Transverse colon (tissue), 4 donors: ENCODE results near the gene CALN1. TPM values are rescaled to one million over a fixed set of nuclear protein-coding genes. Genes with fewer than 3 reads are reported as not detected.

Experiments
- DNase-seq: peaks from one replicate; pipeline ENCODE4 v3.0.0-alpha.2; 2019
- H3K27ac ChIP-seq, 4 donors: fragments of 200-600 bp; sonication (generic); 2 replicates each; pipeline ENCODE4 v1.5.1; 2016 to 2018; ENCODE audit warnings: inconsistent platforms in 4 of 4
- H3K27me3 ChIP-seq: fragments of 200-600 bp; sonication (generic); 2 replicates; pipeline ENCODE4 v1.5.1; 2017; ENCODE audit warnings: inconsistent platforms
- H3K36me3 ChIP-seq, 4 donors: fragments of 200-600 bp; sonication (generic); 2 replicates each; pipeline ENCODE4 v1.5.1; 2017 to 2019; ENCODE audit warnings: inconsistent platforms in 4 of 4
- H3K4me1 ChIP-seq, 4 donors: fragments of 200-600 bp; sonication (generic); 2 replicates each; pipeline ENCODE4 v1.5.1; 2017 to 2020; ENCODE audit warnings: inconsistent platforms in 4 of 4
- H3K4me3 ChIP-seq, 4 donors: fragments of 200-600 bp; sonication (generic); 1 replicate in 1 of 4; 2 replicates in 3 of 4; pipeline versions ENCODE4 v1.5.1 to v1.6.1; 2017 to 2019; ENCODE audit warnings: inconsistent platforms in 4 of 4
- H3K9me3 ChIP-seq, 2 donors: fragments of 200-600 bp; sonication (generic); 2 replicates each; pipeline ENCODE4 v1.5.1; 2017 to 2019; ENCODE audit warnings: inconsistent platforms in 2 of 2
- EP300 ChIP-seq: sonication (generic); formaldehyde crosslinking; IDR thresholded peaks from one replicate; pipeline ENCODE4 v1.6.1; 2017; ENCODE audit warnings: antibody characterized with exemption, low read depth
- POLR2A ChIP-seq: fragments of 450-650 bp; IDR thresholded peaks from one replicate; pipeline ENCODE4 v1.6.1; 2016; ENCODE audit warnings: antibody characterized with exemption, mild to moderate bottlenecking, moderate library complexity
- POLR2AphosphoS5 ChIP-seq, 3 donors: sonication (generic); formaldehyde crosslinking; IDR thresholded peaks; one replicate each; pipeline ENCODE4 v1.6.1; 2016; ENCODE audit warnings: antibody characterized with exemption in 3 of 3
- WGBS, 2 donors: methylation state at CpG; one replicate each; pipeline ENCODE4 v1.1.5; 2018; ENCODE audit warnings: low coverage in 1 of 2; 5-methylcytosine and 5-hydroxymethylcytosine counted together
- in situ Hi-C, 4 donors: fragments of 200-750 bp; cut with MboI; loops; one replicate each; pipeline versions ENCODE4 v1.15.0 to v1.15.1; 2017; ENCODE audit warnings: low sequenced_read_pairs in 3 of 4, low pct_ligation_motif_present in 1 of 4, low pct_unique_long_range_greater_than_20kb in 1 of 4
- intact Hi-C: fragments of 100-400 bp; cut with DNase I; formaldehyde crosslinking; loops from one replicate; pipeline ENCODE4 v1.15.1; 2023; ENCODE audit warnings: low total_unique reads
- total RNA-seq, 4 donors: library from RNA; depleted of rRNA; stranded (reverse); fragments of >200 nt; gene quantifications; one replicate each; pipeline ENCODE4 v1.1.0, GENCODE V29; 2016
- TF ChIP-seq, protein P1 (sequence below), 5 experiments: fragments of 200-600 bp in 3 of 5; fragments of 450-650 bp in 2 of 5; sonication (generic) in 3 of 5; IDR thresholded peaks; 1 replicate in 2 of 5; 2 replicates in 3 of 5; pipeline ENCODE4 v1.5.1; 2016 to 2017; ENCODE audit warnings: antibody characterized with exemption in 5 of 5, inconsistent platforms in 3 of 5, mild to moderate bottlenecking in 2 of 5, moderate library complexity in 1 of 5

Gene CALN1
- total RNA-seq, 4 donors from 2014 or later = not detected

DNA sequence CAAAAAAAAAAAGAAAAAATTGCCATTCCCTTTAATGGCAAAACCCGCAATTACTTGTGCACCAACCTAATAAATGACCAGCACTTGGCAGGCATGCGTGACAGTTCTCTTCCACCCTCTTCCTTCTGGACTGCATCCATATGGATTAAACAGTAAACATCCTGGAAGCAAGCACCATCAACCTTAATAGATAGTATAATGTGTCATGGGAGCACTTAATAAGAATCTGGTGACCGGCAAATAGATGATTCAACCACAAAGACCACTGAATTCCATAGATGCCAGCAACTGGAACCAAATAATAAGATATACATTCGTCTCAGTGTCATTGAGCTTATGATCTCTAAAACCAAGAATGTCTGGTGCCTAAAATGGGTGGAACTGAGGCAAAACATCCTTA is 610.2 kb downstream of the CALN1 start:
- H3K27ac ChIP-seq = no peak overlapping the region
- 82 to 83% methylated on average over 4 of the region's 4 CpGs for WGBS, 2 donors
- intact Hi-C loops = no loop called here
- no peaks in the 10 kb centered on the region for H3K27me3 ChIP-seq
- DNase-seq = no peak
- in situ Hi-C loops = no loop called here
- no peaks in the 10 kb centered on the region for H3K36me3 ChIP-seq
- H3K4me3 ChIP-seq = no peak overlapping the region
- TF ChIP-seq EP300 (no peak), POLR2AphosphoS5 (IDR thresholded peaks at IDR 0.05) (no peak)
- TF ChIP-seq, protein P1, sequence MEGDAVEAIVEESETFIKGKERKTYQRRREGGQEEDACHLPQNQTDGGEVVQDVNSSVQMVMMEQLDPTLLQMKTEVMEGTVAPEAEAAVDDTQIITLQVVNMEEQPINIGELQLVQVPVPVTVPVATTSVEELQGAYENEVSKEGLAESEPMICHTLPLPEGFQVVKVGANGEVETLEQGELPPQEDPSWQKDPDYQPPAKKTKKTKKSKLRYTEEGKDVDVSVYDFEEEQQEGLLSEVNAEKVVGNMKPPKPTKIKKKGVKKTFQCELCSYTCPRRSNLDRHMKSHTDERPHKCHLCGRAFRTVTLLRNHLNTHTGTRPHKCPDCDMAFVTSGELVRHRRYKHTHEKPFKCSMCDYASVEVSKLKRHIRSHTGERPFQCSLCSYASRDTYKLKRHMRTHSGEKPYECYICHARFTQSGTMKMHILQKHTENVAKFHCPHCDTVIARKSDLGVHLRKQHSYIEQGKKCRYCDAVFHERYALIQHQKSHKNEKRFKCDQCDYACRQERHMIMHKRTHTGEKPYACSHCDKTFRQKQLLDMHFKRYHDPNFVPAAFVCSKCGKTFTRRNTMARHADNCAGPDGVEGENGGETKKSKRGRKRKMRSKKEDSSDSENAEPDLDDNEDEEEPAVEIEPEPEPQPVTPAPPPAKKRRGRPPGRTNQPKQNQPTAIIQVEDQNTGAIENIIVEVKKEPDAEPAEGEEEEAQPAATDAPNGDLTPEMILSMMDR (IDR thresholded peaks at IDR 0.05) = no peak
- no peaks in the 10 kb centered on the region for H3K4me1 ChIP-seq
- peaks cover 0 to 6% of the 10 kb centered on the region in 2 donors for H3K9me3 ChIP-seq

DNA sequence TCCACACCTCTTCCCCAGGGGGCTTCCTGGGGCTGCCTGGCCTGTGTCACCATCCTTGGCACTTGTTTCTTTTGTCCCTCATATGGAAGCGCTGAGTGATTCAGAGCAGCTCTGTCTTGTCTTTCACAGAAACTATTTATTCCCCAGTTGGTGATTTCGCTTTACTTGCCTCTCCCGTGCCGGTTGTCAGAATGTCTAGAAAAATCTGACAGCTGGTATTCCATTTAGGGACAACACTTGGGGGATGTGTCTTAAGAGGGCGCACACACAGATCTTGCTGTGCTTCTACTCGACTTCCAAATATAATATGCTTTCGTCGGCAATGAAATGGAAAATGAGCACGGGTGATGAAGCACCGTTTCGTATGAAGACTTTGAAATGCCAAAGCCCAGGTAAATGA is 611.8 kb downstream of the CALN1 start:
- Histone ChIP-seq H3K36me3 (no peaks in the 10 kb centered on the region), H3K4me3 (no peak overlapping the region), H3K9me3 (no peaks in the 10 kb centered on the region), H3K27me3 (no peaks in the 10 kb centered on the region), H3K4me1 (no peaks in the 10 kb centered on the region), H3K27ac (no peak overlapping the region)
- WGBS, 2 donors = 88 to 90% methylated on average over 8 to 11 of the region's 11 CpGs
- in situ Hi-C loops = no loop called here
- TF ChIP-seq, protein P1 (IDR thresholded peaks at IDR 0.05) = no peak
- TF ChIP-seq POLR2AphosphoS5 (IDR thresholded peaks at IDR 0.05) (no peak), POLR2A (no peak), EP300 (no peak)
- intact Hi-C loops = no loop called here
- no peak for DNase-seq

DNA sequence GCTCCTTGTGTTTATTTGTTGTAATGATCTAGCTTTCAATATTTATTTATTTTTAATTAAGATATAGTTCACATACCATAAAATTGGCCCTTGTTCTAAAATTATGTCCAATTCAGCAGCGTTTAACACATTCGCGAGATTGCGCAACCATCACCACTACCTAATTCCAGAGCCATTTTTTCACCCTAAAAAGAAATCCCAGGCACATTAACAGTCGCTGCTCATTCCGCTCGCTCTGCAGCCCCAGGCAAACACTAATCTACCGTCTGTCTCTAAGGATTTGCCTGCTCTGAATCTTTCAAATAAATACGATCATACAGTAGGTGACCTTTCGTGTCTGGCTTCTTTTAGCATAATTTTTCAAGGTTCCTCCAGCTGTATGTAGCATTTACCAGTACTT is 616.7 kb downstream of the CALN1 start:
- no peak for DNase-seq
- no peaks in the 10 kb centered on the region for H3K27me3 ChIP-seq
- in situ Hi-C loops (no loop called here), intact Hi-C loops (no loop called here)
- H3K27ac ChIP-seq = no peak overlapping the region
- no peak overlapping the region for H3K4me3 ChIP-seq
- H3K9me3 ChIP-seq = no peaks in the 10 kb centered on the region
- 95% methylated on average over 10 of the region's 10 CpGs for WGBS, 2 donors
- no peaks in the 10 kb centered on the region for H3K4me1 ChIP-seq
- TF ChIP-seq POLR2AphosphoS5 (IDR thresholded peaks at IDR 0.05) (no peak), EP300 (no peak), POLR2A (no peak)
- TF ChIP-seq, protein P1 (IDR thresholded peaks at IDR 0.05) = no peak
- H3K36me3 ChIP-seq = no peaks in the 10 kb centered on the region

DNA sequence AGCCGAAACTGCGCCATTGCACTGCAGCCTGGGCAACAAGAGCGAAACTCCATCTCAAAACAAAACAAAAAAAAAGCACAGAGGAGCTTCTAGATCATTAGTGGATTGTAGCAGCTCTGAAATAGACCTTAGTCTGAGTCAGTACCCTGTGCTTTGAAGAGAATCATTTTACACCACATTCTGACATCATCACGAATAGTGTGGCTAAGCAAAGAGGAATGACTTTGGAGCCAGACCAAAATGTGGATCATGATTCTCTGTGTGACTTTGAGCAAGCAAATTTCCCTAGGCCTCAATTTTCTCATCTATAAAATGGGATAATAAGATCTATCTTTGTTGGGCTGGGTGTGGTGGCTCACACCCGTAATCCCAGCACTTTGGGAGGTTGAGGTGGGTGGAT is 618.9 kb downstream of the CALN1 start:
- no peak overlapping the region for H3K4me3 ChIP-seq
- TF ChIP-seq, protein P1 (IDR thresholded peaks at IDR 0.05) = no peak
- TF ChIP-seq POLR2AphosphoS5 (IDR thresholded peaks at IDR 0.05) = no peak
- no peak for TF ChIP-seq EP300
- TF ChIP-seq POLR2A = no peak
- no peak for DNase-seq
- H3K36me3 ChIP-seq = no peaks in the 10 kb centered on the region
- no peaks in the 10 kb centered on the region for H3K27me3 ChIP-seq
- H3K4me1 ChIP-seq = no peaks in the 10 kb centered on the region
- H3K9me3 ChIP-seq = peaks cover 0 to 8% of the 10 kb centered on the region in 2 donors
- H3K27ac ChIP-seq = no peak overlapping the region
- in situ Hi-C loops (no loop called here), intact Hi-C loops (no loop called here)
- 81 to 83% methylated on average over 5 of the region's 5 CpGs for WGBS, 2 donors
